Measurements from ENCODE around the gene CAPN2. TPM values are rescaled to one million over a fixed set of nuclear protein-coding genes. Genes with fewer than 3 reads are reported as not detected.

Gene CAPN2
- total RNA-seq, 1 donor from 2014 or later = 271 TPM

DNA sequence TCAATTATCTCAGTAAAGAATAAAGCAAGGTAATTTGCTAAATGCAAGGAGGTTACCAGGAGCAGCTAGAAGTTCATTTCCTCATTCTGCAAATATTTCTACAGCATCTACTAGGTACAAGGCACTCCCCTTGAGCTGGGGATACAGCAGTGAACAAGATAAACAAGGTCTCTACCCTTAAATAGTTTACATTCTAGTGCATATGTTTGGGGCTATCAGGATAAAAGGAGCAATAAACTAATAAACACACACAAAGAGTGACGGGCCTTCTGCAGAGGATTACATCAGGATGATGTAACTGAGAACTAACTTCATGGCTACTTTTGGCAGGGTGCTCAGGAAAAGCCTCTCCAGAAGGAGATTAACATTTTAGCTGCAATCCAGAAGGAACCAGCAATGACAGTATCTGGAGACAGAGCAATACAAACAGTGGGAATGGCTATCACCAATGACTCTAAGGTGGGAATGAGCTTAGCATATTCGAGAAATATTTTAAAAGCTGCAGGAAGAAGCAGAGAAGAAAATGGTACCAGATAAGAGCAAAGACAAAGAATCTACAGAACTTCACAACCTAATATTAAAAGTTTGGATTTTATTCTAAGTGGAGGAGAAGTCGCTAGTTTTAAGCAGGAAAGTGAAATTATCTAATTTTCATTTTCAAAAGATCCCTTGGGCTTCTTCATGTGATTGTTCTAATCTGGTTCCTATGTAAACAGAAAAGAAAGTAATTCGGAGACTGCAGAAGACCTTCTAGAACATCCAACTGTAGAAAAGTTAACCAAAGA is 107.6 kb downstream of the CAPN2 start:
- Mint-ChIP-seq H3K27me3 (ENCODE audit: unreplicated experiment) (no peaks in the 10 kb centered on the region), H3K36me3 (ENCODE audit: unreplicated experiment) (peaks cover 17% of the 10 kb centered on the region), H3K4me3 (ENCODE audit: unreplicated experiment) (no peak overlapping the region), H3K4me1 (ENCODE audit: unreplicated experiment) (peaks cover 50% of the 10 kb centered on the region), H3K27ac (ENCODE audit: unreplicated experiment) (peak overlapping the region; percentile 66), H3K9me3 (ENCODE audit: unreplicated experiment) (no peaks in the 10 kb centered on the region)
- TF ChIP-seq, protein P1, sequence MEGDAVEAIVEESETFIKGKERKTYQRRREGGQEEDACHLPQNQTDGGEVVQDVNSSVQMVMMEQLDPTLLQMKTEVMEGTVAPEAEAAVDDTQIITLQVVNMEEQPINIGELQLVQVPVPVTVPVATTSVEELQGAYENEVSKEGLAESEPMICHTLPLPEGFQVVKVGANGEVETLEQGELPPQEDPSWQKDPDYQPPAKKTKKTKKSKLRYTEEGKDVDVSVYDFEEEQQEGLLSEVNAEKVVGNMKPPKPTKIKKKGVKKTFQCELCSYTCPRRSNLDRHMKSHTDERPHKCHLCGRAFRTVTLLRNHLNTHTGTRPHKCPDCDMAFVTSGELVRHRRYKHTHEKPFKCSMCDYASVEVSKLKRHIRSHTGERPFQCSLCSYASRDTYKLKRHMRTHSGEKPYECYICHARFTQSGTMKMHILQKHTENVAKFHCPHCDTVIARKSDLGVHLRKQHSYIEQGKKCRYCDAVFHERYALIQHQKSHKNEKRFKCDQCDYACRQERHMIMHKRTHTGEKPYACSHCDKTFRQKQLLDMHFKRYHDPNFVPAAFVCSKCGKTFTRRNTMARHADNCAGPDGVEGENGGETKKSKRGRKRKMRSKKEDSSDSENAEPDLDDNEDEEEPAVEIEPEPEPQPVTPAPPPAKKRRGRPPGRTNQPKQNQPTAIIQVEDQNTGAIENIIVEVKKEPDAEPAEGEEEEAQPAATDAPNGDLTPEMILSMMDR (IDR thresholded peaks at IDR 0.05) = no peak
- no peak for DNase-seq (ENCODE audit: extremely low spot score, unreplicated experiment)

DNA sequence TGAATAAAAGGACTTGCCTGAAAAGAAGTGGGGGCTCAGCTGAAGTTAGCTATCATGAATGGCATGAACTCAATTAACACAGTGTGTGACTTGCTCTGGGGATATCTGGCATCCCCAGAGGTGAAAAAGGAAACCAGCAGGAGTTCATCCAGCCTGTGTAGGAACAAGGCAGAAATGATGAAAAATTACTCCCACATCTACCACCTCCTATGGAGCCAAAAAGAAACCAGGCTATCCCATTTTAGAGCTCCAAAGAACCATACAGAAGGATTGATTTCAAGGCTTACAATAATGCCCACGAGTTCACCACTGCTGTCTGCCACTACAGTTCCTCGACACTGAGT is 108.1 kb downstream of the CAPN2 start:
- no peak overlapping the region for H3K4me3 Mint-ChIP-seq (ENCODE audit: unreplicated experiment)
- no peaks in the 10 kb centered on the region for H3K9me3 Mint-ChIP-seq (ENCODE audit: unreplicated experiment)
- DNase-seq (ENCODE audit: extremely low spot score, unreplicated experiment) = no peak

GRCh38 chr1:223820971-223821370 is 108.6 kb downstream of the CAPN2 start:
- Mint-ChIP-seq H3K27ac (ENCODE audit: unreplicated experiment) (peak overlapping the region; percentile 66), H3K9me3 (ENCODE audit: unreplicated experiment) (no peaks in the 10 kb centered on the region), H3K36me3 (ENCODE audit: unreplicated experiment) (peaks cover 17% of the 10 kb centered on the region), H3K4me1 (ENCODE audit: unreplicated experiment) (peaks cover 49% of the 10 kb centered on the region), H3K4me3 (ENCODE audit: unreplicated experiment) (no peak overlapping the region), H3K27me3 (ENCODE audit: unreplicated experiment) (no peaks in the 10 kb centered on the region)
- no peak for DNase-seq (ENCODE audit: extremely low spot score, unreplicated experiment)
- TF ChIP-seq, protein P1 (IDR thresholded peaks at IDR 0.05) = no peak

More for the DNA sequence above, 108.1 kb downstream of the CAPN2 start:
- Mint-ChIP-seq H3K36me3 (ENCODE audit: unreplicated experiment) (peaks cover 17% of the 10 kb centered on the region), H3K27me3 (ENCODE audit: unreplicated experiment) (no peaks in the 10 kb centered on the region), H3K27ac (ENCODE audit: unreplicated experiment) (peak overlapping the region; percentile 66), H3K4me1 (ENCODE audit: unreplicated experiment) (peaks cover 47% of the 10 kb centered on the region)
- TF ChIP-seq, protein P1 (IDR thresholded peaks at IDR 0.05) = no peak

DNA sequence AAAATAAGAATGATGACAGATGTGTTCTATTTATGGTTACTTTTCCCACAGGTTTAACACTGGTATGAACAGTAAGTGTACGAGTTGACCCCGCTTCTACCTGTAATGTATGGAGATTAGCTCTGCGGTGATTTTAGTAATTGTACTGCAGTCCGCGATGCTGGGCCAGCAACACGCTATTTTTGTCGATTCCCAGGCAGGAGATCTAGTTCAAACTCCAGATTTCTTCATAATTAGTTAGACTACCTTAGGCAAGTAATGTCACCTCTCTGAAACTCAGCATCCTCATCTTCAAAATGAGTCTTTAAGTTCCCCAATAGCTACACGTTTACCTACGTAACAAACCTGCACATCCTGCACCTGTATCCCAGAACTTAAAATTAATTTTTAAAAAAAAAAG is 111.9 kb downstream of the CAPN2 start:
- H3K36me3 Mint-ChIP-seq (ENCODE audit: unreplicated experiment) = peaks cover 19% of the 10 kb centered on the region
- TF ChIP-seq, protein P1 (IDR thresholded peaks at IDR 0.05) = no peak
- no peak overlapping the region for H3K4me3 Mint-ChIP-seq (ENCODE audit: unreplicated experiment)
- no peaks in the 10 kb centered on the region for H3K27me3 Mint-ChIP-seq (ENCODE audit: unreplicated experiment)
- DNase-seq (ENCODE audit: extremely low spot score, unreplicated experiment) = no peak
- no peak overlapping the region for H3K27ac Mint-ChIP-seq (ENCODE audit: unreplicated experiment)
- no peaks in the 10 kb centered on the region for H3K9me3 Mint-ChIP-seq (ENCODE audit: unreplicated experiment)
- H3K4me1 Mint-ChIP-seq (ENCODE audit: unreplicated experiment) = peaks cover 57% of the 10 kb centered on the region

- Mint-ChIP-seq H3K36me3 (ENCODE audit: unreplicated experiment) (peaks cover 18% of the 10 kb centered on the region), H3K27me3 (ENCODE audit: unreplicated experiment) (no peaks in the 10 kb centered on the region), H3K4me1 (ENCODE audit: unreplicated experiment) (peaks cover 58% of the 10 kb centered on the region), H3K9me3 (ENCODE audit: unreplicated experiment) (no peaks in the 10 kb centered on the region), H3K27ac (ENCODE audit: unreplicated experiment) (no peak overlapping the region), H3K4me3 (ENCODE audit: unreplicated experiment) (no peak overlapping the region)
- no peak for DNase-seq (ENCODE audit: extremely low spot score, unreplicated experiment)
- TF ChIP-seq, protein P1 (IDR thresholded peaks at IDR 0.05) = no peak
Measured at GRCh38 chr1:223824712-223825111, 112.4 kb downstream of the CAPN2 start.

Other genes with a start within 250 kb of the CAPN2 start
- not detected in 2 replicates for gene CAPN8, start 46.8 kb upstream of the CAPN2 start, total RNA-seq
- 58.7 and 63.6 TPM in 2 replicates for gene TP53BP2, start 133.4 kb downstream of the CAPN2 start, total RNA-seq

All from osteocyte (in vitro differentiated cells).